ENCODE results near the gene ZNF440. TPM values are rescaled to one million over a fixed set of nuclear protein-coding genes. Genes with fewer than 3 reads are reported as not detected.
"Not testable (repeated sequence)": the region's sequence is repeated elsewhere in the genome, so short reads cannot be mapped to it uniquely, and the experiment has no call there.

Gene ZNF440
- total and polyA plus RNA-seq, 2 experiments from 2014 or later, result 1.9 to 17.0 TPM

DNA sequence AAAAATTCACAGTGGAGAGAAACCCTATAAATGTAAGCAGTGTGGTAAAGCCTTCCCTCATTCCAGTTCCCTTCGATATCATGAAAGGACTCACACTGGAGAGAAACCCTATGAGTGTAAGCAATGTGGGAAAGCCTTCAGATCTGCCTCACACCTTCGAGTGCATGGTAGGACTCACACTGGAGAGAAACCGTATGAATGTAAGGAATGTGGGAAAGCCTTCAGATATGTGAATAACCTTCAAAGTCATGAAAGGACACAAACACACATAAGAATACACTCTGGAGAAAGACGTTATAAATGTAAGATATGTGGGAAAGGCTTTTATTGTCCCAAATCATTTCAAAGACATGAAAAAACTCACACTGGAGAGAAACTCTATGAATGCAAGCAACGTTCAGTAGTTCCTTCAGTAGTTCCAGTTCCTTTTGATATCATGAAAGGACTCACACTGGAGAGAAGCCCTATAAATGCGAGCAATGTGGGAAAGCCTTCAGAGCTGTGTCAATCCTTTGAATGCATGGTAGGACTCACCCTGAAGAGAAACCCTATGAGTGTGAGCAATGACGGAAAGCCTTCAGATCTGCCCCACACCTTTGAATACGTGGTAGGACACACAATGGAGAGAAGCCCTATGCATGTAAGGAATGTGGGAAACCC lies 18.3 kb downstream of the ZNF440 start:
- Histone ChIP-seq H3K4me2 (no peak overlapping the region), H3K27ac (no peak overlapping the region), H2AFZ (no peak overlapping the region), H3K4me3 (no peak overlapping the region), H3K36me3 (replicated peaks; ENCODE audit: insufficient read depth, low read depth) (peaks cover 24% of the 10 kb centered on the region), H3K79me2 (peaks cover 3% of the 10 kb centered on the region), H3K4me1 (ENCODE audit: insufficient read depth) (no peaks in the 10 kb centered on the region), H3K9me3 (ENCODE audit: low read depth) (peaks cover 60% of the 10 kb centered on the region), H3K9me2 (replicated peaks; ENCODE audit: insufficient read depth) (no peaks in the 10 kb centered on the region), H3K27me3 (no peaks in the 10 kb centered on the region), H4K20me1 (ENCODE audit: insufficient read depth, poor library complexity, severe bottlenecking) (no peaks in the 10 kb centered on the region)
- 97% methylated on average over 8 of the region's 8 CpGs for WGBS (ENCODE audit: low lambda C conversion rate, missing lambda C conversion rate)
- TF ChIP-seq EZH2 (IDR thresholded peaks at IDR 0.05; ENCODE audit: borderline replicate concordance) (no peak), EZH2phosphoT487 (IDR thresholded peaks at IDR 0.05; ENCODE audit: low read depth, severe bottlenecking, unreplicated experiment) (no peak), CTCF (IDR thresholded peaks at IDR 0.05; ENCODE audit: poor library complexity) (no peak)
- no peak for DNase-seq (ENCODE audit: low spot score)

DNA sequence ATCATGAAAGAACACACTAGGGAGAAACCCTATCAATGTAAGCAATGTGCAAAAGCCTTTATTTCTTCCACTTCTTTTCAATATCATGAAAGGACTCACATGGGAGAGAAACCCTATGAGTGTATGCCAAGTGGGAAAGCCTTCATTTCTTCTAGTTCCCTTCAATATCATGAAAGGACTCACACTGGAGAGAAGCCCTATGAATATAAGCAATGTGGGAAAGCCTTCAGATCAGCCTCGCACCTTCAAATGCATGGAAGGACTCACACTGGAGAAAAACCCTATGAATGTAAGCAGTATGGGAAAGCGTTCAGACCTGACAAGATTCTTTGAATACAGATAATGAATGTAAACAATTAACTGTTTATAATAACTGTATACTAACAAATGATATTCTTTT lies 19.5 kb downstream of the ZNF440 start:
- no peak overlapping the region for H3K27ac ChIP-seq
- H4K20me1 ChIP-seq (ENCODE audit: insufficient read depth, poor library complexity, severe bottlenecking), result no peaks in the 10 kb centered on the region
- WGBS (ENCODE audit: low lambda C conversion rate, missing lambda C conversion rate), result 94% methylated on average over 2 of the region's 2 CpGs
- no peaks in the 10 kb centered on the region for H3K27me3 ChIP-seq
- TF ChIP-seq EZH2phosphoT487 (IDR thresholded peaks at IDR 0.05; ENCODE audit: low read depth, severe bottlenecking, unreplicated experiment) (no peak), CTCF (IDR thresholded peaks at IDR 0.05; ENCODE audit: poor library complexity) (no peak), EZH2 (IDR thresholded peaks at IDR 0.05; ENCODE audit: borderline replicate concordance) (no peak)
- no peak for DNase-seq (ENCODE audit: low spot score)
- no peak overlapping the region for H3K4me2 ChIP-seq
- no peaks in the 10 kb centered on the region for H3K4me1 ChIP-seq (ENCODE audit: insufficient read depth)
- H3K4me3 ChIP-seq, result peak overlapping the region; percentile 8
- peaks cover 24% of the 10 kb centered on the region for H3K36me3 ChIP-seq (replicated peaks; ENCODE audit: insufficient read depth, low read depth)
- no peaks in the 10 kb centered on the region for H3K9me2 ChIP-seq (replicated peaks; ENCODE audit: insufficient read depth)
- peaks cover 50% of the 10 kb centered on the region for H3K9me3 ChIP-seq (ENCODE audit: low read depth)
- H2AFZ ChIP-seq, result no peak overlapping the region
- no peaks in the 10 kb centered on the region for H3K79me2 ChIP-seq

DNA sequence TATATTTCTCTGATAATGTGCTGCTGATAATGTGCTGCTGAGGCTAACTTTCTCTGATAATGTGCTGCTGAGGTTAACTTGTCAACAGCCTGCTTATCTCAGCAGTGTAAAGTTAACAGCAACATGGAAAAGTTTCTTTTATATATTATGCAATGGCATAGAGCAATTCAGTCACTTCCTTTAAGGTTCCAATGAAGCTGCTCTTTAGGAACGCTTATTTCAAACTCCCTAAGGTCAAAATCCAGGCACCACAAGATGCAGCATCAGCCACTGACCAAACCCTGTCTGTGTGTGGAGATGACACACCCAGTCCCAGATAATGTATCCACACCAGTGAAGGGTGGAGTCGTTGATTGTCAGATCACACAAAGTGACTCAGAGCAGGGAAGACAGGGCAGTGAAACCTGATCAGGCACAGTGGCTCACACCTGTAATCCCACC lies 21.6 kb downstream of the ZNF440 start:
- H3K27me3 ChIP-seq; H3K4me1 ChIP-seq (ENCODE audit: insufficient read depth); H3K27ac ChIP-seq; DNase-seq (ENCODE audit: low spot score); H3K4me2 ChIP-seq; H3K9me2 ChIP-seq (replicated peaks; ENCODE audit: insufficient read depth); H3K4me3 ChIP-seq; H4K20me1 ChIP-seq (ENCODE audit: insufficient read depth, poor library complexity, severe bottlenecking); H3K79me2 ChIP-seq; H2AFZ ChIP-seq: not testable (repeated sequence)
- Histone ChIP-seq H3K36me3 (replicated peaks; ENCODE audit: insufficient read depth, low read depth) (peaks cover 24% of the 10 kb centered on the region), H3K9me3 (ENCODE audit: low read depth) (peaks cover 43% of the 10 kb centered on the region)
- 79% methylated on average over 2 of the region's 2 CpGs for WGBS (ENCODE audit: low lambda C conversion rate, missing lambda C conversion rate)

GRCh38 chr19:11843722-11844121 lies 29.6 kb downstream of the ZNF440 start:
- Histone ChIP-seq H4K20me1 (ENCODE audit: insufficient read depth, poor library complexity, severe bottlenecking) (no peaks in the 10 kb centered on the region), H3K4me2 (no peak overlapping the region), H3K36me3 (replicated peaks; ENCODE audit: insufficient read depth, low read depth) (no peaks in the 10 kb centered on the region), H3K9me2 (replicated peaks; ENCODE audit: insufficient read depth) (no peaks in the 10 kb centered on the region), H3K4me3 (no peak overlapping the region), H3K79me2 (no peaks in the 10 kb centered on the region), H3K9me3 (ENCODE audit: low read depth) (no peaks in the 10 kb centered on the region), H3K27me3 (no peaks in the 10 kb centered on the region), H3K27ac (no peak overlapping the region), H3K4me1 (ENCODE audit: insufficient read depth) (no peaks in the 10 kb centered on the region), H2AFZ (no peak overlapping the region)
- WGBS (ENCODE audit: low lambda C conversion rate, missing lambda C conversion rate), result 62% methylated on average over 2 of the region's 2 CpGs
- peak; percentile 5 for DNase-seq (ENCODE audit: low spot score)
- TF ChIP-seq CTCF (IDR thresholded peaks at IDR 0.05; ENCODE audit: poor library complexity) (no peak), EZH2 (IDR thresholded peaks at IDR 0.05; ENCODE audit: borderline replicate concordance) (no peak), EZH2phosphoT487 (IDR thresholded peaks at IDR 0.05; ENCODE audit: low read depth, severe bottlenecking, unreplicated experiment) (no peak)

DNA sequence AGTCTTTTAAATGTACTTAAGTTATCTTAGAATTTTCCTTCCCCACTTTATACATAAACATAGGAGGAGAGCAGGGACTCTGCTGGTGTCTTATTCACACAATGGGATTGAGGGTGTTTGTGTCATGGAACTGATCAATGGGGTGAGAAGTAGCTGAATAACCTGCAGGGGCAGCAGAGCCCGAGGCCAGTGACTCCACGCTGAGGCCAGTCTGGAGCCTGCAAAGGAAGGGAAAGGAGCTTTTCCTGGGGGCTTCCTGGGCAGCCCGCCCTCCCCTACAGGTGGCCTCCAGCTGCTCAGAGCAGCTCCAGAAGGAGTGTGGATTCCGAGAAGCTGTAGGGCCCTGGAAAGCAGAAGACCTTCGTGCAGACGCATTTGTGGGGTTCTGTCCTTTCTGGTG lies 33.5 kb downstream of the ZNF440 start:
- not testable (repeated sequence) for H3K27me3 ChIP-seq; DNase-seq (ENCODE audit: low spot score); H3K4me1 ChIP-seq (ENCODE audit: insufficient read depth); H2AFZ ChIP-seq; H3K9me2 ChIP-seq (replicated peaks; ENCODE audit: insufficient read depth); H3K4me2 ChIP-seq; H3K27ac ChIP-seq; H4K20me1 ChIP-seq (ENCODE audit: insufficient read depth, poor library complexity, severe bottlenecking); H3K9me3 ChIP-seq (ENCODE audit: low read depth); H3K79me2 ChIP-seq; H3K36me3 ChIP-seq (replicated peaks; ENCODE audit: insufficient read depth, low read depth); H3K4me3 ChIP-seq
- WGBS (ENCODE audit: low lambda C conversion rate, missing lambda C conversion rate), result 51% methylated on average over 6 of the region's 6 CpGs
